ENCODE measurements around the gene VPS16.

Gene VPS16

GRCh38 chr20:2899243-2899642 is 58.7 kb downstream of the VPS16 start (continued):
- TF ChIP-seq ZNF280D (tag by site-specific recombination; IDR thresholded peaks at IDR 0.05): no peak
- no peak for TF ChIP-seq ZNF366 (tag by site-specific recombination; conservative IDR thresholded peaks at IDR 0.05)

GRCh38 chr20:2900845-2901592 is 60.5 kb downstream of the VPS16 start:
- CTCF ChIA-PET: interaction anchor here (0.7 to 1.6 kb wide), 4 partner anchors 49 to 669 kb away, joined by 3 to 5 read pairs (median 4); no protein-coding TSS in a partner anchor
- Histone ChIP-seq H3K4me1 (ENCODE audit: control insufficient read depth, insufficient read depth, low read length) (no peaks in the 10 kb centered on the region), H3K9me3 (ENCODE audit: control insufficient read depth, insufficient read depth, low read depth, low read length) (peaks cover 2% of the 10 kb centered on the region; the same call in 1 of the 2 replicates), H3K4me3 (ENCODE audit: low read depth, low read length) (no peak overlapping the region), H3K27ac (ENCODE audit: extremely low read depth, low read depth, low read length) (no peak overlapping the region), H3K36me3 (ENCODE audit: control insufficient read depth in 2 of 2, insufficient read depth in 1 of 2, low read length in 2 of 2) (peaks cover 0 to 10% of the 10 kb centered on the region in 2 experiments; a peak in 2 of 3 replicates)
- TF ChIP-seq ZNF768 (tag by site-specific recombination; IDR thresholded peaks at IDR 0.05) (no peak), ZNF121 (tag by site-specific recombination; IDR thresholded peaks at IDR 0.05) (peak; percentile 65)
- POLR2A ChIA-PET: no interaction called here

GRCh38 chr20:2902291-2902690 is 61.7 kb downstream of the VPS16 start:
- peaks cover 0 to 1% of the 10 kb centered on the region in 2 experiments; a peak in 1 of 3 replicates for H3K36me3 ChIP-seq (ENCODE audit: control insufficient read depth in 2 of 2, insufficient read depth in 1 of 2, low read length in 2 of 2)
- H3K27ac ChIP-seq (ENCODE audit: extremely low read depth, low read depth, low read length): no peak overlapping the region
- ChIA-PET POLR2A (no interaction called here), CTCF (interaction anchor here (0.6 kb wide), 1 partner anchor 68 kb away, joined by 8 read pairs; no protein-coding TSS in a partner anchor)
- H3K4me1 ChIP-seq (ENCODE audit: control insufficient read depth, insufficient read depth, low read length): 0 out of 2 replicates have a peak, but pooled peaks cover 1% of the 10 kb centered on the region
- TF ChIP-seq SALL2 (tag by site-specific recombination; IDR thresholded peaks at IDR 0.05; ENCODE audit: borderline replicate concordance) (no peak), ZNF645 (tag by site-specific recombination; IDR thresholded peaks at IDR 0.05) (no peak), ZNF510 (tag by site-specific recombination; IDR thresholded peaks at IDR 0.05; ENCODE audit: insufficient replicate concordance) (no peak), ZNF398 (tag by site-specific recombination; IDR thresholded peaks at IDR 0.05) (no peak), ZNF843 (tag by site-specific recombination; IDR thresholded peaks at IDR 0.05) (no peak), HOXD13 (CRISPR knock-in tag; IDR thresholded peaks at IDR 0.05; ENCODE audit: borderline replicate concordance) (no peak), OVOL3 (tag by site-specific recombination; IDR thresholded peaks at IDR 0.05) (no peak), ZNF423 (tag by site-specific recombination; IDR thresholded peaks at IDR 0.05) (no peak), ZNF692 (tag by site-specific recombination; IDR thresholded peaks at IDR 0.05) (no peak), ZNF639 (tag by site-specific recombination; IDR thresholded peaks at IDR 0.05) (no peak), ZNF561 (tag by site-specific recombination; IDR thresholded peaks at IDR 0.05; ENCODE audit: borderline replicate concordance) (no peak), ZBTB1 (tag by site-specific recombination; IDR thresholded peaks at IDR 0.05) (no peak)
- no peak overlapping the region for H3K4me3 ChIP-seq (ENCODE audit: low read depth, low read length)
- no peaks in the 10 kb centered on the region for H3K9me3 ChIP-seq (ENCODE audit: control insufficient read depth, insufficient read depth, low read depth, low read length)
